CD14-positive monocyte (primary cell): ENCODE data around the gene AMBRA1. TPM values are rescaled to one million over a fixed set of nuclear protein-coding genes. Genes with fewer than 3 reads are reported as not detected.

ENCODE experiments used
- DNase-seq, 3 donors: peaks; one replicate each; pipeline ENCODE4 v3.0.0-alpha.2; 2011 to 2022
- H2AFZ ChIP-seq: 2 replicates; pipeline ENCODE4 v1.6.0; 2012; ENCODE audit warnings: mild to moderate bottlenecking, low read depth, low read length, inconsistent platforms; ENCODE audit not compliant: insufficient read depth, poor library complexity, severe bottlenecking
- H3K27ac ChIP-seq, 2 donors: 1 replicate in 1 of 2; 2 replicates in 1 of 2; pipeline ENCODE4 v1.5.1; 2012 to 2013; ENCODE audit warnings: low read length in 2 of 2, control low read depth in 1 of 2, inconsistent platforms in 1 of 2, low read depth in 1 of 2, mild to moderate bottlenecking in 1 of 2
- H3K27me3 ChIP-seq, 2 donors: one replicate each; pipeline versions ENCODE4 v1.6.0 to v1.6.1; 2011 to 2013; ENCODE audit warnings: low read length in 2 of 2; ENCODE audit not compliant: control insufficient read depth in 2 of 2, insufficient read depth in 2 of 2
- H3K36me3 ChIP-seq, 2 donors: replicated peaks in 1 of 2; 1 replicate in 1 of 2; 2 replicates in 1 of 2; pipeline versions ENCODE4 v1.5.1 to v1.6.1; 2012 to 2013; ENCODE audit warnings: low read length in 2 of 2, control low read depth in 1 of 2, inconsistent platforms in 1 of 2, mild to moderate bottlenecking in 1 of 2; ENCODE audit not compliant: insufficient read depth in 2 of 2, control insufficient read depth in 1 of 2
- H3K4me1 ChIP-seq, 2 donors: 1 replicate in 1 of 2; 2 replicates in 1 of 2; pipeline versions ENCODE4 v1.5.1 to v1.6.1; 2012 to 2013; ENCODE audit warnings: low read length in 2 of 2, control low read depth in 1 of 2, inconsistent platforms in 1 of 2, mild to moderate bottlenecking in 1 of 2, moderate library complexity in 1 of 2; ENCODE audit not compliant: insufficient read depth in 2 of 2, control insufficient read depth in 1 of 2
- H3K4me2 ChIP-seq: replicated peaks from 2 replicates; pipeline ENCODE3; 2012; ENCODE audit warnings: low read length, moderate library complexity, mild to moderate bottlenecking; ENCODE audit not compliant: poor library complexity, severe bottlenecking; ENCODE audit errors: extremely low read depth
- H3K4me3 ChIP-seq, 3 experiments: fragments of 200-600 bp in 1 of 3; sonication (generic) in 1 of 3; replicated peaks in 1 of 3; 1 replicate in 2 of 3; 2 replicates in 1 of 3; pipeline ENCODE4 v1.5.1; 2011 to 2013; ENCODE audit warnings: low read length in 3 of 3, mild to moderate bottlenecking in 3 of 3, control low read depth in 2 of 3, low read depth in 2 of 3, inconsistent platforms in 1 of 3, moderate library complexity in 1 of 3
- H3K79me2 ChIP-seq: 2 replicates; pipeline ENCODE4 v1.6.0; 2012; ENCODE audit warnings: mild to moderate bottlenecking, control low read depth, inconsistent platforms, low read length, moderate library complexity; ENCODE audit not compliant: insufficient read depth
- H3K9ac ChIP-seq: 2 replicates; pipeline ENCODE4 v1.6.0; 2017; ENCODE audit warnings: low read length, mild to moderate bottlenecking; ENCODE audit not compliant: insufficient read depth, poor library complexity, severe bottlenecking
- H3K9me3 ChIP-seq, 2 donors: replicated peaks in 1 of 2; 1 replicate in 1 of 2; 2 replicates in 1 of 2; pipeline versions ENCODE4 v1.5.1 to v1.6.1; 2012 to 2013; ENCODE audit warnings: low read length in 2 of 2, control low read depth in 1 of 2; ENCODE audit not compliant: control insufficient read depth in 1 of 2, insufficient read depth in 1 of 2
- H4K20me1 ChIP-seq: 2 replicates; pipeline ENCODE4 v1.6.0; 2012; ENCODE audit warnings: mild to moderate bottlenecking, low read length, control low read depth, moderate library complexity; ENCODE audit not compliant: insufficient read depth
- H3K27ac Mint-ChIP-seq, 7 donors: one replicate each; pipeline ENCODE4 v1.8.0; 2020; ENCODE audit warnings: mild to moderate bottlenecking in 7 of 7, mixed read lengths in 7 of 7, moderate library complexity in 6 of 7, inconsistent platforms in 2 of 7
- H3K27me3 Mint-ChIP-seq, 3 donors: one replicate each; pipeline ENCODE4 v1.8.0; 2021 to 2022; ENCODE audit warnings: low read depth in 3 of 3, mild to moderate bottlenecking in 3 of 3, mixed read lengths in 3 of 3, moderate library complexity in 3 of 3, inconsistent platforms in 1 of 3
- H3K36me3 Mint-ChIP-seq, 2 donors: one replicate each; pipeline ENCODE4 v1.8.0; 2020; ENCODE audit warnings: mixed read lengths in 2 of 2, inconsistent platforms in 1 of 2, mild to moderate bottlenecking in 1 of 2
- H3K4me1 Mint-ChIP-seq: one replicate; pipeline ENCODE4 v1.8.0; 2020; ENCODE audit warnings: mild to moderate bottlenecking, mixed read lengths
- H3K4me3 Mint-ChIP-seq, 2 donors: one replicate each; pipeline ENCODE4 v1.8.0; 2020; ENCODE audit warnings: mild to moderate bottlenecking in 2 of 2, mixed read lengths in 2 of 2, moderate library complexity in 1 of 2
- H3K9me3 Mint-ChIP-seq, 7 donors: one replicate each; pipeline ENCODE4 v1.8.0; 2020 to 2022; ENCODE audit warnings: mixed read lengths in 7 of 7, mild to moderate bottlenecking in 6 of 7, moderate library complexity in 6 of 7, inconsistent platforms in 2 of 7
- CTCF ChIP-seq: fragments of 200-600 bp; IDR thresholded peaks from one replicate; pipeline ENCODE4 v1.8.0; 2022; ENCODE audit warnings: antibody characterized with exemption, mild to moderate bottlenecking
- WGBS: methylation state at CpG from one replicate; pipeline ENCODE4 v1.1.5; 2013; ENCODE audit warnings: missing lambda C conversion rate; ENCODE audit not compliant: insufficient coverage; 5-methylcytosine and 5-hydroxymethylcytosine counted together
- intact Hi-C, 2 donors: fragments of 100-400 bp; cut with micrococcal nuclease; formaldehyde crosslinking; loops; one replicate each; pipeline versions ENCODE4 v1.15.0 to v1.15.1; 2023
- polyA plus RNA-seq, 3 donors: library from polyadenylated mRNA; depleted of rRNA in 1 of 3; unstranded in 2 of 3; stranded (reverse) in 1 of 3; fragments of 300-500 nt in 2 of 3; fragments of >200 nt in 1 of 3; fragmentation: Illumina TruSeq in 2 of 3; gene quantifications; 1 replicate in 2 of 3; 2 replicates in 1 of 3; pipeline ENCODE4 v1.2.3, GENCODE V29; 2012 to 2021

AMBRA1 gene
- polyA plus RNA-seq, 3 donors: 2.1 to 6.1 (median 3.8) TPM

- 94% methylated on average over 2 of the region's 5 CpGs for WGBS
- Histone ChIP-seq H3K27me3 (no peaks in the 10 kb centered on the region), H3K4me2 (no peak overlapping the region), H2AFZ (no peak overlapping the region), H4K20me1 (peaks cover 23% of the 10 kb centered on the region), H3K27ac (no peak overlapping the region), H3K4me3 (no peak overlapping the region), H3K9ac (no peak overlapping the region), H3K79me2 (peaks cover 35% of the 10 kb centered on the region), H3K9me3 (no peaks in the 10 kb centered on the region), H3K4me1 (no peaks in the 10 kb centered on the region), H3K36me3 (peaks cover 49 to 60% of the 10 kb centered on the region in 2 donors)
- no peak overlapping the region for H3K27ac Mint-ChIP-seq
- no peaks in the 10 kb centered on the region for H3K9me3 Mint-ChIP-seq
- no peak overlapping the region for H3K4me3 Mint-ChIP-seq
- TF ChIP-seq CTCF: no peak
- peaks cover 50 to 62% of the 10 kb centered on the region in 2 donors for H3K36me3 Mint-ChIP-seq
- no peaks in the 10 kb centered on the region for H3K4me1 Mint-ChIP-seq
- peaks cover 0 to 4% (median 0%) of the 10 kb centered on the region in 3 donors for H3K27me3 Mint-ChIP-seq
- intact Hi-C loops: no loop called here
- no peak for DNase-seq
These were observed 46.2 kb downstream of the AMBRA1 start for GRCh38 chr11:46547579-46547978.

- Mint-ChIP-seq H3K36me3 (peaks cover 78 to 83% of the 10 kb centered on the region in 2 donors), H3K4me1 (no peaks in the 10 kb centered on the region), H3K27ac (no peak overlapping the region), H3K9me3 (no peaks in the 10 kb centered on the region), H3K27me3 (peaks cover 0 to 2% (median 1%) of the 10 kb centered on the region in 3 donors), H3K4me3 (no peak overlapping the region)
- no peak overlapping the region for H3K4me2 ChIP-seq
- H3K27me3 ChIP-seq: no peaks in the 10 kb centered on the region
- peaks cover 65 to 89% of the 10 kb centered on the region in 2 donors for H3K36me3 ChIP-seq
- H3K4me3 ChIP-seq: no peak overlapping the region
- H2AFZ ChIP-seq: no peak overlapping the region
- H3K4me1 ChIP-seq: no peaks in the 10 kb centered on the region
- H3K27ac ChIP-seq: no peak overlapping the region
- H3K9me3 ChIP-seq: no peaks in the 10 kb centered on the region
- no peak overlapping the region for H3K9ac ChIP-seq
- DNase-seq: no peak
- intact Hi-C loops: no loop called here
- peaks cover 5% of the 10 kb centered on the region for H3K79me2 ChIP-seq
- TF ChIP-seq CTCF: no peak
- H4K20me1 ChIP-seq: peaks cover 12% of the 10 kb centered on the region
- whole genome bisulfite sequencing: no CpG with 5 or more reads among the region's 1 CpG
These were observed 50.3 kb downstream of the AMBRA1 start for GRCh38 chr11:46543564-46543963.
